CD4-positive, alpha-beta T cell treated with Interferon gamma for 1 hour (primary cell): ENCODE measurements around the gene MTCL1.

ENCODE experiments used
- DNase-seq: peaks from one replicate; pipeline ENCODE4 v3.0.0-alpha.2; 2020

Gene MTCL1

GRCh38 chr18:8842506-8842905, 137.2 kb downstream of the MTCL1 start:
- no peak for DNase-seq

- no peak for DNase-seq
Measured at GRCh38 chr18:8843005-8843404, 137.6 kb downstream of the MTCL1 start.

- DNase-seq, result no peak
Measured at GRCh38 chr18:8844721-8845148, 139.4 kb downstream of the MTCL1 start.

GRCh38 chr18:8845506-8845905, 140.2 kb downstream of the MTCL1 start:
- no peak for DNase-seq

GRCh38 chr18:8847066-8847755, 141.9 kb downstream of the MTCL1 start:
- no peak for DNase-seq

GRCh38 chr18:8847900-8848299, 142.5 kb downstream of the MTCL1 start:
- no peak for DNase-seq

GRCh38 chr18:8848541-8848940, 143.2 kb downstream of the MTCL1 start:
- DNase-seq, result no peak

GRCh38 chr18:8849696-8850095, 144.3 kb downstream of the MTCL1 start:
- DNase-seq, result no peak

GRCh38 chr18:8851659-8852058, 146.3 kb downstream of the MTCL1 start:
- DNase-seq, result no peak

GRCh38 chr18:8854550-8854949, 149.2 kb downstream of the MTCL1 start:
- no peak for DNase-seq

GRCh38 chr18:8854962-8855361, 149.6 kb downstream of the MTCL1 start:
- no peak for DNase-seq

- DNase-seq, result no peak
Measured at GRCh38 chr18:8856212-8856611, 150.9 kb downstream of the MTCL1 start.

- no peak for DNase-seq
Measured at GRCh38 chr18:8856769-8857393, 151.5 kb downstream of the MTCL1 start.

GRCh38 chr18:8857806-8858205, 152.4 kb downstream of the MTCL1 start:
- no peak for DNase-seq

- no peak for DNase-seq
Measured at GRCh38 chr18:8858888-8859511, 153.6 kb downstream of the MTCL1 start.

GRCh38 chr18:8860845-8861642, 155.7 kb downstream of the MTCL1 start:
- DNase-seq, result no peak

GRCh38 chr18:8863427-8863826, 158.1 kb downstream of the MTCL1 start:
- no peak for DNase-seq

GRCh38 chr18:8865934-8866333, 160.6 kb downstream of the MTCL1 start:
- no peak for DNase-seq

GRCh38 chr18:8866679-8867078, 161.3 kb downstream of the MTCL1 start:
- DNase-seq, result no peak

GRCh38 chr18:8868276-8868675, 162.9 kb downstream of the MTCL1 start:
- no peak for DNase-seq

- DNase-seq, result no peak
Measured at GRCh38 chr18:8868779-8869415, 163.5 kb downstream of the MTCL1 start.

- no peak for DNase-seq
Measured at GRCh38 chr18:8869696-8870095, 164.3 kb downstream of the MTCL1 start.

- no peak for DNase-seq
Measured at GRCh38 chr18:8870528-8870927, 165.2 kb downstream of the MTCL1 start.
